Endothelial cell (in vitro differentiated cells): ENCODE measurements around the gene PPP1R7. TPM values are rescaled to one million over a fixed set of nuclear protein-coding genes. Genes with fewer than 3 reads are reported as not detected.

ENCODE experiments used
- DNase-seq: peaks from one replicate; pipeline ENCODE4 v3.0.0; 2021; ENCODE audit warnings: low spot score
- H3K27ac Mint-ChIP-seq: one replicate; pipeline ENCODE4 v1.8.0; 2021; ENCODE audit warnings: mixed read lengths, inconsistent platforms; ENCODE audit not compliant: unreplicated experiment
- H3K27me3 Mint-ChIP-seq: one replicate; pipeline ENCODE4 v1.8.0; 2021; ENCODE audit warnings: mild to moderate bottlenecking, moderate library complexity, mixed read lengths, inconsistent platforms; ENCODE audit not compliant: unreplicated experiment
- H3K36me3 Mint-ChIP-seq: one replicate; pipeline ENCODE4 v1.8.0; 2021; ENCODE audit warnings: mild to moderate bottlenecking, low read depth, mixed read lengths, inconsistent platforms; ENCODE audit not compliant: unreplicated experiment
- H3K4me1 Mint-ChIP-seq: one replicate; pipeline ENCODE4 v1.8.0; 2021; ENCODE audit warnings: mild to moderate bottlenecking, mixed read lengths, inconsistent platforms; ENCODE audit not compliant: unreplicated experiment
- H3K4me3 Mint-ChIP-seq: one replicate; pipeline ENCODE4 v1.8.0; 2021; ENCODE audit warnings: mild to moderate bottlenecking, mixed read lengths, inconsistent platforms; ENCODE audit not compliant: unreplicated experiment
- H3K9me3 Mint-ChIP-seq: one replicate; pipeline ENCODE4 v1.8.0; 2021; ENCODE audit warnings: mixed read lengths, inconsistent platforms; ENCODE audit not compliant: unreplicated experiment
- total RNA-seq: library from RNA; stranded (reverse); fragmentation: NEBNext Ultra II Directional; extraction: Animal tissue kit (Norgen Biotek cat#: 25700); gene quantifications from one replicate; pipeline ENCODE4 v1.2.1, GENCODE V29; 2021; ENCODE audit not compliant: unreplicated experiment
- TF ChIP-seq, protein P1 (sequence below): fragments of 200-600 bp; sonication (generic); IDR thresholded peaks from one replicate; pipeline ENCODE4 v1.5.0; 2021; ENCODE audit warnings: antibody characterized with exemption; ENCODE audit not compliant: unreplicated experiment

Gene PPP1R7
- total RNA-seq, 1 donor from 2014 or later, result 61.6 TPM

DNA sequence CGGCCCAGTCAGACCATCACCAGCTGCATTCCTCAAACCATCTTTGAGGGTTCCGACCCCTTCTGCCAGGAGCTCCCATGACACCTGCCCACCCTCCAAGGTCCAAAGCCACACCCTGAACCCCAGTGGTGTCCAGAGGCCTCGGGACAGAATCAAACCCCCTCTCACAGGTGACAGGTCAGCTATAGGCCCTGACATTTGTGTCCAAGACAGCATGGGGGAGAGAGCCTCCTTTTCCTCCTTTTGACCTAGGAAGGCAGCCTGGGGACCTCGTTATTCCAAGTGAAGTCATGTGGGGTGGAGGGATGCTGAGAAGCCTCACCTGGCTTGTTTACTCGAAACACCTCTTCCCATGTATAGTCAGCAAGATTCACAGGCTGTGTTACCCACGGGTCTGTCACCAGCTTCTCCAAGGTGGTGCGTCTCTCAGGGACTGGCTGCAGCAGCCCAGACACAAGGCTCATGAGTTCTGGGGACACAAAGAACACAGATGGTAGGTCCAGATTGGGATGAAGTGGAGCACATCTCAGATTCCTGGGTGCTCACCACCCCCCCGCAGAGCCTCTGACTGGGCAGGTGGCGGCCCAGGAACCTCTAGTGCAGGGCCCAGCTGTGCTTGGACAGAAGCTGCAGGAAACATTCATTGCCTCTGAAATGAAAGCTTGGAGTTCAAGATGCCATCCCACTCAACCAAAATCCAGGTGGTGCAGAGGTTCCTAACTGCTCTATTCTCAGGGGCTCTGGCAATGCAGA, 43.1 kb upstream of the PPP1R7 start:
- TF ChIP-seq, protein P1, sequence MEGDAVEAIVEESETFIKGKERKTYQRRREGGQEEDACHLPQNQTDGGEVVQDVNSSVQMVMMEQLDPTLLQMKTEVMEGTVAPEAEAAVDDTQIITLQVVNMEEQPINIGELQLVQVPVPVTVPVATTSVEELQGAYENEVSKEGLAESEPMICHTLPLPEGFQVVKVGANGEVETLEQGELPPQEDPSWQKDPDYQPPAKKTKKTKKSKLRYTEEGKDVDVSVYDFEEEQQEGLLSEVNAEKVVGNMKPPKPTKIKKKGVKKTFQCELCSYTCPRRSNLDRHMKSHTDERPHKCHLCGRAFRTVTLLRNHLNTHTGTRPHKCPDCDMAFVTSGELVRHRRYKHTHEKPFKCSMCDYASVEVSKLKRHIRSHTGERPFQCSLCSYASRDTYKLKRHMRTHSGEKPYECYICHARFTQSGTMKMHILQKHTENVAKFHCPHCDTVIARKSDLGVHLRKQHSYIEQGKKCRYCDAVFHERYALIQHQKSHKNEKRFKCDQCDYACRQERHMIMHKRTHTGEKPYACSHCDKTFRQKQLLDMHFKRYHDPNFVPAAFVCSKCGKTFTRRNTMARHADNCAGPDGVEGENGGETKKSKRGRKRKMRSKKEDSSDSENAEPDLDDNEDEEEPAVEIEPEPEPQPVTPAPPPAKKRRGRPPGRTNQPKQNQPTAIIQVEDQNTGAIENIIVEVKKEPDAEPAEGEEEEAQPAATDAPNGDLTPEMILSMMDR, result no peak
- no peak for DNase-seq
- H3K4me3 Mint-ChIP-seq, result no peak overlapping the region
- H3K27ac Mint-ChIP-seq, result no peak overlapping the region
- peaks cover 59% of the 10 kb centered on the region for H3K4me1 Mint-ChIP-seq
- H3K36me3 Mint-ChIP-seq, result peaks cover 36% of the 10 kb centered on the region
- peaks cover 8% of the 10 kb centered on the region for H3K27me3 Mint-ChIP-seq
- no peaks in the 10 kb centered on the region for H3K9me3 Mint-ChIP-seq

DNA sequence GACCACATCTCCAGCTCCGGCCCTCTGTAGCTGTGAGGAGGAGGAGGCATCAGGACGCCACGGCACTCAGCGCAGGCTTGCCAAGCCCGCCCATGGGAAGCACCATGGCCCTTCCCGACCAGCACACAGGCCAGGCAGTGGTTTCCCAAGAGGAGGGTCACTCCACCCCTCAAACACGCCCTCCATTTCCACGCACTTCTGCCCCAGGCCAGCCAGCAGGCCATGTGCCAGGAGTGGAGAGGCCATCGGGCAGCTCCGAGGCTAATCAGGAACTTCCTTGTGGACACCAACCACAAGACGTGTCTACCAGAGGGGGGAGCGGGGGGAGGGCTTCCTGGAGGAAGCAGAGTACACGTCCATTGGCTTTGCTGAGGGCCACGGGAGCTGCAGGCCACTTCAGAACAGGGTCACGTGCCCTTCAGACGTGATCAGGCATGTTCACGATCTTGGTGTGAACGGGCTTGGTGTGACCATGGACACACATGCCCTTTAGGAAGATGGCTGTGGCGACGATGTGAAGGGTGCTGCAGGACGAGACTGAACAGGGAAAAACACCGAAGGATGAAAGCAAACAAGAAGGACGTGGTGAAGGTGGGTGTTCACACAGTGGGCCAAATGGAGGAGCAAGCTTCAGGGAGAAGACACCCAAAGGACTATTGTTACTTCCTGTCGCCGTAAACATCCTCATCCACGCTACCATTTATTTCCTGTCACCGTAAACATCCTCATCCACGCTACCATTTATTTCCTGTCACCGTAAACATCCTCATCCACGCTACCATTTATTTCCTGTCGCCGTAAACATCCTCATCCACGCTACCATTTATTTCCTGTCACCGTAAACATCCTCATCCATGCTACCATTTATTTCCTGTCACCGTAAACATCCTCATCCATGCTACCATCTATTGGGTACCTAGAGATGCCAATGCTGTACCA, 41.7 kb upstream of the PPP1R7 start:
- DNase-seq, result no peak
- TF ChIP-seq, protein P1, result no peak
- H3K4me1 Mint-ChIP-seq, result peaks cover 53% of the 10 kb centered on the region
- H3K27ac Mint-ChIP-seq, result peak overlapping the region; percentile 99
- H3K9me3 Mint-ChIP-seq, result no peaks in the 10 kb centered on the region
- H3K36me3 Mint-ChIP-seq, result peaks cover 29% of the 10 kb centered on the region
- H3K27me3 Mint-ChIP-seq, result peaks cover 6% of the 10 kb centered on the region
- peak overlapping the region; percentile 77 for H3K4me3 Mint-ChIP-seq

DNA sequence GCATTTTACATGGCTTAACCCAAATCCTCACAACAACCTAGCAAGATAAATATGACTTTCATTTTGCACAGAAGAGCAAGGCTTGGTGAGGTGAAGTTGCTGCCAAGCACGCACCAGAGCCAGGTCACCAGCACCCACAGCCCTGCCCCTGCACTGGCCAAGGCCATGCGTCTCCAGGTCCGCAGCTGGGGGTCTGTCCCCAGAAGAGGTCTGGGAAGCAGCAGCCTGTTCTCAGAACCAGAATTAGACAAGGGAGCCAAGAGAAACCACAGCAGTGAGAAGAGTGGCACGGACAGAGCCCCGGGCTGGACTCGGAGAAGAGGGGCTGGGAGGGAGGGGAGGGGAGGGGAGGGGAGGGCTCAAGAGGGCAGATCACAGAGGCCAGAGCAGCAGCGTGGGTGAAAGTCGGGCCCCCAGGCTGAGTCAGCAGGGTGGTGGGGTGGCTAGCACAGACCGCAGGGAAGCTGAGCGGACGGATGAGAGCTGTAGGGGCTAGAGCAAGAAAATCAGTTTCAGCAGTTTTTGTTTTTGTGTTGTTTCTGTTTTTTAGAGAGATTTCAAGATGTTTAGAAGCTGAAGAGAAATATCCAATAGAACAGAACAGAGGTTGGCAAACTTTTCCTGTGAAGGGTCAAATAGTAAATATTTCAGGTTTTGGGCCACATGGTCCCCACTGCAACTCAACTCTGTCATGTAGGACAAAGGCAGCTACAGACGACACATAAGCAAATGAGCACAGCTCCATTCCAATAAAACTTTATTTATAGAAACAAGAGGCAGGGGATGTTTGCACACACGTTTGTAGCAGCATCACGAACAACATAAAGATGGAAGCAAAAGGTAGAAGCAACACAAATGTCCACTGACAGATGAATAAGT, 40.8 kb upstream of the PPP1R7 start:
- TF ChIP-seq, protein P1, result no peak
- H3K27ac Mint-ChIP-seq, result peak overlapping the region; percentile 95
- peak overlapping the region; percentile 77 for H3K4me3 Mint-ChIP-seq
- H3K36me3 Mint-ChIP-seq, result peaks cover 29% of the 10 kb centered on the region
- peaks cover 53% of the 10 kb centered on the region for H3K4me1 Mint-ChIP-seq
- peaks cover 6% of the 10 kb centered on the region for H3K27me3 Mint-ChIP-seq
- no peak for DNase-seq
- no peaks in the 10 kb centered on the region for H3K9me3 Mint-ChIP-seq

DNA sequence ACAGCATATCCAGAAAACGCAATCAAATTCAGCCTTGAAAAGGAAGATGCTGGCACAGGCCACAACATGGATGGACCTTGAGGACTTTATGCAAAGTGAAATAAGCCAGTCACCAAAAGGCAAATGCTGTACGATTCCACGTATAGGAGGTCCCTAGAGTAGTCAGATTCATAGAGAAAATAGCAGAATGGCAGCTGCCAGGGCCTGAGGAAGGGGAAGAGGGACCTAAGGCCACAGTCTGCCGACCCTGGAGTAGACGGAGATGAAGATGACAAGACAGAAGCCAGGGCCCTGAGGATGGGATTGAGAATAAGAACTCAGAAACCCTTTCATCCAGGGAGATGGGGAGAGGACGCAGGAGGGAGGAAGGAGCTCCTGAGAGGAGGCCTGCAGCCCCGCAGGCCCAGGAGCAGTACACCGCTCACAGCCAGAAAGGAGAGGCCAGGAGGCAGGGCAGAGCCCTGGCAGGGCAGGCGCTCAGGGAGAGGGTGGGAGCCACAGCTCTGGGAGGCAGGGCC, 40.1 kb upstream of the PPP1R7 start:
- Mint-ChIP-seq H3K9me3 (no peaks in the 10 kb centered on the region), H3K27ac (peak overlapping the region; percentile 95), H3K4me1 (peaks cover 53% of the 10 kb centered on the region), H3K36me3 (peaks cover 29% of the 10 kb centered on the region), H3K27me3 (peaks cover 6% of the 10 kb centered on the region), H3K4me3 (peak overlapping the region; percentile 35)
- no peak for DNase-seq
- TF ChIP-seq, protein P1, result no peak
